ENCODE data around the gene NEO1.

DNA sequence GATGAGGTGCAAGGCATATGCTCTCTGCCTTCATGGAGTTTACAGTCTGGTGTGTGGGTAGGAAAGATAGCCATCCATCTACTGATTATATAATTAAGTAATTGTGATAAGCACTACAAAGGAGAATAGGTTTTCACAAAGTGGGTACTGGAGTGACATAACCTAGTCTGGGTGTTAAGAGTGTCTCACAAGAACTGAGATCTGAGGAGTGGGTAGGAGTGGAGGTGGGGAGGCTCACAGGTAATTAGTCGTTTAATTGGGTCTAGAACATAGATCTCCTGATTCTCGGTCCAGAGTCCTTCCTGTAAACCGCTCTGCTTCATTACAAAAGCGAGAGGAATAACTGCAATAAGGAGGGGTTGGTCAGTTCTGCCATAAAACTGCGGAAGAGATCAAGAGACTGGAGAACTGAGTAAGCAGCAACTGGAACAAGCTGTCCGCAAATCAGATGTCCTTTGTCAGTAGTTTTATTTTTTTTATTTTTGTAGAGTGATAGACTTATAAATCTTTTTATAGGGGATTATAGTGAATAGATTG lies 2.2 kb downstream of the NEO1 start:
- TF ChIP-seq POLR2AphosphoS5 (IDR thresholded peaks at IDR 0.05; ENCODE audit: low read depth) (no peak), CTCF (IDR thresholded peaks at IDR 0.05; ENCODE audit: insufficient read depth, low read length) (no peak), REST (IDR thresholded peaks at IDR 0.05; ENCODE audit: insufficient replicate concordance, low read depth) (no peak), SPI1 (IDR thresholded peaks at IDR 0.05; ENCODE audit: borderline replicate concordance, low read depth) (no peak)
